HFFc6 (cell line): Measurements from ENCODE around the gene EIPR1. TPM values are rescaled to one million over a fixed set of nuclear protein-coding genes. Genes with fewer than 3 reads are reported as not detected.

Experiments
- DNase-seq: peaks from one replicate; pipeline ENCODE4 v3.0.0-alpha.2; 2018
- H3K27ac Mint-ChIP-seq: 2 replicates; pipeline ENCODE4 v1.8.0; 2020; ENCODE audit warnings: mild to moderate bottlenecking, mixed read lengths
- H3K27me3 Mint-ChIP-seq: 2 replicates; pipeline ENCODE4 v1.8.0; 2021; ENCODE audit warnings: mild to moderate bottlenecking, moderate library complexity, mixed read lengths; ENCODE audit not compliant: insufficient read depth
- H3K36me3 Mint-ChIP-seq: 2 replicates; pipeline ENCODE4 v1.8.0; 2021; ENCODE audit warnings: low read depth, mixed read lengths
- H3K4me1 Mint-ChIP-seq: 2 replicates; pipeline ENCODE4 v1.8.0; 2020; ENCODE audit warnings: low read depth, mixed read lengths
- H3K4me3 Mint-ChIP-seq: 2 replicates; pipeline ENCODE4 v1.8.0; 2020; ENCODE audit warnings: mild to moderate bottlenecking, moderate library complexity, mixed read lengths
- H3K9me3 Mint-ChIP-seq: 2 replicates; pipeline ENCODE4 v1.8.0; 2020; ENCODE audit warnings: mild to moderate bottlenecking, mixed read lengths
- total RNA-seq, 6 experiments: library from RNA; stranded (reverse); fragmentation: NEBNext Ultra II Directional; extraction: Animal tissue kit (Norgen Biotek cat#: 25700); gene quantifications; 2 replicates in 1 of 6; 3 replicates in 5 of 6; pipeline ENCODE4 v1.2.3, GENCODE V29; 2021
- TF ChIP-seq, protein P1 (sequence below): fragments of 200-600 bp; sonication (generic); IDR thresholded peaks from 2 replicates; pipeline ENCODE4 v1.5.0; 2021; ENCODE audit warnings: antibody characterized with exemption, mild to moderate bottlenecking

Gene EIPR1
- total RNA-seq, 6 experiments from 2014 or later: 26.6 to 30.9 (median 28.8) TPM

DNA sequence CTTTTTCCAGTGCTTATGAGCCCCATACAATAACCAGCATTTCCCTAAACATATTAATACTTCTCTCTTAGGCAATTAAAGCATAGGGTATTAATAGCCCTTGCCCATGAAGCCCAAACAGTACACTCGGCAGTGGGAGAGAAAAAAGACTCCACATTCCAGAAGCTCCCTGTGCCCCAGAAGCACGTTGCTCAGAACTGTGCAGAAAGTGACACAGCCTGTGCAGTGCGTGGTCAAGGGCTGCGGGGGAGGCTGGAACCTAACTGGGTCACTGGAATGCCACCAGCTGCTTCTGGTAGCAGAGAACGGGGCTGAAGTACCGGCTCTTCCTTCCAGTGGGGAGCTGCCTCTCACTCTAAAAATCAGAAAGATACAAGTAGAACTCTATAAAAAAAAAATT, 32.7 kb downstream of the EIPR1 start:
- DNase-seq: no peak
- H3K27me3 Mint-ChIP-seq: no peaks in the 10 kb centered on the region; the same call in 1 of the 2 replicates
- H3K36me3 Mint-ChIP-seq: peaks cover 9% of the 10 kb centered on the region

DNA sequence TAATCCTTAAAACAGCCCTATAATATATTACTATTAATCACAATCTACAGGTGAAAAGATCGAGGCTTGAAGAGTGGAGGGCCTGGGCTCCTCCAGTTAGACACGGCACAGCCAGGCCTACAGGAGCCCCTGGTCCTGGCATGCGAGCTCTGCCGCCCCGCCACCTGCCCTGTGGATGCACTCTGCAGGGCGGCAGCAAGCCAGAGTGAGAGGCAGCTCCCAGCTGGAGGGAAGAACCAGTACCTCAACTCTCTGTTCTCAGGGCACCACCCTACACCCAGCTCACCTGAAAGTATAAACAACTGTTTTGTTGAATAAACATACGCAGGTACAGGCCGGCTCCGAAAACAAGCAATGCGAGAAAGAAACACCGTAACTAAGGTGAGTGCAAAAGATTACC, 34.6 kb downstream of the EIPR1 start:
- Mint-ChIP-seq H3K9me3 (no peaks in the 10 kb centered on the region), H3K36me3 (peaks cover 9% of the 10 kb centered on the region), H3K4me1 (no peaks in the 10 kb centered on the region), H3K4me3 (no peak overlapping the region), H3K27me3 (no peaks in the 10 kb centered on the region), H3K27ac (no peak overlapping the region)
- DNase-seq: no peak
- TF ChIP-seq, protein P1, sequence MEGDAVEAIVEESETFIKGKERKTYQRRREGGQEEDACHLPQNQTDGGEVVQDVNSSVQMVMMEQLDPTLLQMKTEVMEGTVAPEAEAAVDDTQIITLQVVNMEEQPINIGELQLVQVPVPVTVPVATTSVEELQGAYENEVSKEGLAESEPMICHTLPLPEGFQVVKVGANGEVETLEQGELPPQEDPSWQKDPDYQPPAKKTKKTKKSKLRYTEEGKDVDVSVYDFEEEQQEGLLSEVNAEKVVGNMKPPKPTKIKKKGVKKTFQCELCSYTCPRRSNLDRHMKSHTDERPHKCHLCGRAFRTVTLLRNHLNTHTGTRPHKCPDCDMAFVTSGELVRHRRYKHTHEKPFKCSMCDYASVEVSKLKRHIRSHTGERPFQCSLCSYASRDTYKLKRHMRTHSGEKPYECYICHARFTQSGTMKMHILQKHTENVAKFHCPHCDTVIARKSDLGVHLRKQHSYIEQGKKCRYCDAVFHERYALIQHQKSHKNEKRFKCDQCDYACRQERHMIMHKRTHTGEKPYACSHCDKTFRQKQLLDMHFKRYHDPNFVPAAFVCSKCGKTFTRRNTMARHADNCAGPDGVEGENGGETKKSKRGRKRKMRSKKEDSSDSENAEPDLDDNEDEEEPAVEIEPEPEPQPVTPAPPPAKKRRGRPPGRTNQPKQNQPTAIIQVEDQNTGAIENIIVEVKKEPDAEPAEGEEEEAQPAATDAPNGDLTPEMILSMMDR: no peak

More for the DNA sequence above, 32.7 kb downstream of the EIPR1 start:
- H3K9me3 Mint-ChIP-seq: no peaks in the 10 kb centered on the region
- TF ChIP-seq, protein P1: no peak
- H3K4me1 Mint-ChIP-seq: no peaks in the 10 kb centered on the region
- H3K27ac Mint-ChIP-seq: no peak overlapping the region
- no peak overlapping the region for H3K4me3 Mint-ChIP-seq

DNA sequence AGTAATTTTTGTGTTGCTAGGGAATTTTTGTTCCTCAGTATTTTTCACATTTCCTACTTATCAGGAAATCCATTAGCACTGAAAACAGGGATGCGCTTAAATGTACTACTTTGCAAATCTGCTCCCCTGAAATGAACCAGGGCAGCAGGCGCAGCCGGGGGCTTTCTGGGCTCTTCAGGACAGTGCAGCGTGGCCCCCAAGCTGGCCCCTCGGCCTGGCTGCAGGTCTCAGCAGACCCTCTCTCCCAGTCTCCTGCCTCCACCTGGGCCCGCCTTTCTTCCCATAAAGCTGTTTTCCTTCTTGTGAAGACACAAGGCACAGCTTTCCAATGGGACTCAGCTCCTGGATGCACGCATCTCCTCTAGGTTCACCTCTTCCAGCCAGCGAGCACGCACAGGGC, 35.3 kb downstream of the EIPR1 start:
- Mint-ChIP-seq H3K4me1 (no peaks in the 10 kb centered on the region), H3K27me3 (no peaks in the 10 kb centered on the region), H3K4me3 (no peak overlapping the region), H3K9me3 (no peaks in the 10 kb centered on the region), H3K36me3 (peaks cover 5% of the 10 kb centered on the region), H3K27ac (no peak overlapping the region)
- TF ChIP-seq, protein P1: no peak
- DNase-seq: no peak

DNA sequence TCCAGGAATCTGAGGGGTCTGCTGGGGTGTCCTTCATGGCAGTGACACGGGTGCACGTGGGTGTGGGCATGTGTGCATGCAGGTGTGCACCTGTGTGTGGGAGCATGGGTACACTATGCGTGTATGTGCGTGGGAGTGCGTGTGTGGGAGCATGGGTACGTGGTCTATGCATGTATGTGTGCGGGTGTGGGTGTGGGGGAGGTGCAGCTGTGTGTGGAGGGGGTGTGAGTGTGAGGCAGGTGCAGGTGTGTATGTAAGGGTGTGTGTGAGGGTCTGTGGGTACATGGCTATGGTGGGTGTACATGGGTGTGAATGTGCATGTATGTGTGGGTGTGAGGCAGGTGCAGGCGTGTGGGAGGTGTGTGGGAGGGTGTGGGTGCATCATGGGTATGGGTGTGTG, 36.3 kb downstream of the EIPR1 start:
- Mint-ChIP-seq H3K27ac (no peak overlapping the region), H3K4me3 (no peak overlapping the region), H3K36me3 (no peaks in the 10 kb centered on the region), H3K27me3 (no peaks in the 10 kb centered on the region), H3K9me3 (no peaks in the 10 kb centered on the region), H3K4me1 (no peaks in the 10 kb centered on the region)
- TF ChIP-seq, protein P1: no peak
- DNase-seq: no peak

DNA sequence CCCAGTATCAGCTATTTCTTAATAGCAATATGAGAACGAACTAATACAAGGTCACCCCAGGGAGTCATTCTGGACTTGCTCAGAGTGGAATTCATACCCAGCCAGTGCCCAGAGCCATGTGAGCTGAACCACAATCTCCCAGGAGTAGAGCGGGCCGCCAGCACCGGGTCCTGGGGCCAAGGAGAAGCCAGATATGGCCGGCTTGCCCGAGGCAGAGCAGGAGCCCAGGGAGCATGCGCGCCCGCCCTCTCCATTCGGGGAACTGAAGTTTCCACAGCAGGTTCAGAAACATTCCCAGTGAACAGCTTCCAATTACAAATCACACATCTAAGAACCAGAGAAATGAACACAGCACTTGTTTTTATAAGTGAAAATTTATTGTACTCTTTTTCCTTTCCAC, 37.5 kb downstream of the EIPR1 start:
- Mint-ChIP-seq H3K36me3 (no peaks in the 10 kb centered on the region), H3K27me3 (no peaks in the 10 kb centered on the region; the same call in 1 of the 2 replicates), H3K9me3 (no peaks in the 10 kb centered on the region), H3K27ac (no peak overlapping the region), H3K4me1 (no peaks in the 10 kb centered on the region), H3K4me3 (no peak overlapping the region)
- DNase-seq: no peak
- TF ChIP-seq, protein P1: no peak

DNA sequence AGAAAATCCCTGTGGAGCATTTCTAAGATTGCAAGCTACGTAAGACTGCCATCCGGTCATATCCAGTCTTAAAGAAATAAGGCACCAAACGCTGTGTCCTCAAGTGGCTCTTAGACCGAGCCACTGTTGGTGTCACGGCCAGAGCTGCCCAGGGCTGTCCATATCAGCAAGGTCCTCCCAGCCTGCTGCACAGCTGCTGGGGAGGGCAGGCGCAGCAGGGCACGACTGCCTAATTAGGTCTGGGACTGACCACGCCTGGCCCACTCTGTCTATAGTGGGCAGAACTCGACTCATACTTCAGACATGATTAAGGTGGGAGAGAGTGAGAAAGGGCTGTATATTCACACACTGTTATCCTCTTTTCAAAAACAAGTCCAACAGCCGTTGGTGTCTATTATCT, 39.3 kb downstream of the EIPR1 start:
- no peaks in the 10 kb centered on the region for H3K4me1 Mint-ChIP-seq
- H3K36me3 Mint-ChIP-seq: no peaks in the 10 kb centered on the region; the same call in 1 of the 2 replicates
- no peak overlapping the region for H3K4me3 Mint-ChIP-seq
- TF ChIP-seq, protein P1: no peak
- no peaks in the 10 kb centered on the region for H3K9me3 Mint-ChIP-seq
- no peaks in the 10 kb centered on the region; the same call in 1 of the 2 replicates for H3K27me3 Mint-ChIP-seq
- H3K27ac Mint-ChIP-seq: no peak overlapping the region
- DNase-seq: no peak
